Stimulated activated naive CD8-positive, alpha-beta T cell treated with anti-CD3 and anti-CD28 coated beads, Interleukin-15, Interleukin-2, amounts not matched to agents 100 ng/mL and 50 ng/mL, for 24 hours (primary cell): ENCODE data around the gene IL1RAP.

Source experiments
- H3K27ac Mint-ChIP-seq: one replicate; pipeline ENCODE4 v1.8.0; 2021; ENCODE audit warnings: mild to moderate bottlenecking, mixed read lengths
- H3K27me3 Mint-ChIP-seq: one replicate; pipeline ENCODE4 v1.8.0; 2021; ENCODE audit warnings: mixed read lengths
- H3K36me3 Mint-ChIP-seq: one replicate; pipeline ENCODE4 v1.8.0; 2021; ENCODE audit warnings: low read depth, mixed read lengths
- H3K4me1 Mint-ChIP-seq: one replicate; pipeline ENCODE4 v1.8.0; 2021; ENCODE audit warnings: low read depth, mixed read lengths
- H3K4me3 Mint-ChIP-seq: one replicate; pipeline ENCODE4 v1.8.0; 2021; ENCODE audit warnings: mild to moderate bottlenecking, mixed read lengths
- H3K9me3 Mint-ChIP-seq: one replicate; pipeline ENCODE4 v1.8.0; 2021; ENCODE audit warnings: mixed read lengths

Gene IL1RAP

DNA sequence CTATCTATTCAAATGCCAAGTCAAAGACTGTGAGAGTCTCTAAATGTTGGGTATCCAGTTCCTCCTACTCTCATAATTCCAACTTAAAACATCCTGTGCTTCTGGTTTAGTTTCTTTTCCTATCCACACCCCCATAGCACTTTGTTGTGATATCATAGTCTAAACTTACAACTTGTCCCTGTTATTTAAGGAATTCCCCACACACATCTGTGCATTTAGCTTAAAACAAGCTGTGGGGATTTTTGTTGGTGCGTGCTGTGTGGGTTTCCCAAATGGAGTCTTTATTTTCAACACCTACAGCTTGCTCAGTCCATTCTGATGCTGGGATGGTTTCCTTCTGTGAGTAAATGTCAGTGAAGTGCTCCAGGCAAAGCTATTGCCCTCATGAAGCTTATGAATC is 181.3 kb downstream of the IL1RAP start:
- Mint-ChIP-seq H3K4me1 (no peaks in the 10 kb centered on the region), H3K9me3 (peaks cover 3% of the 10 kb centered on the region), H3K36me3 (no peaks in the 10 kb centered on the region), H3K4me3 (no peak overlapping the region), H3K27me3 (peaks cover 29% of the 10 kb centered on the region), H3K27ac (no peak overlapping the region)

DNA sequence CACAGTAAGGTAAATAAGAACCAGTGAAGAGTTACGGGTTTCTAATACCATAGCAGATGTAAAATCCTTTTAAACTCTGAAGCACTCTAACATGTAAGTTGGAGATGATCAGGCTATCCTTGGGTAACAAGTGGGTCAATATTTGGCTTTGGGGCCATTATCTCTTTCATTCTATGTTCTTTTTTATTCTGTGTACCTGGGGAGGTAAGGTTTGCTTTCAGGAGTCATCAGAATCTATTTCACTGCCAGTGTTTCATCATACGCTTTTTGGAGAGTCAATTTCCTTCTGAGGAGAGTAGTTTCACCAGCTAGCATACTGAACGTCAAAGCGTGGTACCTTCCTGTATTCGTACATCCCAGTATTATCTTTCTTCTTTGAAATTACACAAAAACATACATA is 182.1 kb downstream of the IL1RAP start:
- Mint-ChIP-seq H3K4me3 (no peak overlapping the region), H3K27me3 (peaks cover 36% of the 10 kb centered on the region), H3K36me3 (no peaks in the 10 kb centered on the region), H3K9me3 (peaks cover 3% of the 10 kb centered on the region), H3K27ac (no peak overlapping the region), H3K4me1 (no peaks in the 10 kb centered on the region)

DNA sequence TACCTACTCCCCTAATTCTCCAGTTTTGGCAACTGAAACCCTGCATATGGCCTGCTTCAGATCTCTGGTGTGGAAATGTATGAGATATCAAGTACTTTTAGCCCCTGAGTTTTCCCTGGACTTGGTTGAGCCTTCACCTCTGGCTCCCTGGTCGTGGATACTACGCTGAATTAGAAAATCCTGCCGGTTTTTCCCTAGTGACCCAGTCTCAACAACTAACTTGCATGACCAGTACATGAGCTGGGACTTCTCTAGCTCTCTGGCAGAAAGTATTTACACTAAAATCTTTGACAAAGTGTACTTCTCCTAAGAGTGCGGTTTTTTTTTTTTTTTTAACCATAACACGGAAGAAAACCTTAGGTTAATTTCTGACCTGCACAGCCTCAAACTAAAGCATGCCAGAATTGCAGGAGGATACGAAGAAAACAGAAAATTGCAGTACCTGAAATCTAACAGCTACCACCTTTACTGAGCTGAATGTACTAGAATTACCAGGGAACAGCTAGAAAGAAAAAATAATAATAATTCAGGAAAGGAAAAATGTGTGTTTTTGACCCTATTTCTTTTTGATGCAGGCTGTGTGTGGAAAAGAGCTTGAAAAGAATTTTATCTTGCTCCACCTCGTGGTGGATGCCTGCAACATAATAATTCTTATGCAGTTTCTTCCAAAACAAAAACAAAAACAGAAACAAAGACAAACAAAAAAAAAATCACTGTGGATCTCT is 183.1 kb downstream of the IL1RAP start:
- Mint-ChIP-seq H3K9me3 (peaks cover 3% of the 10 kb centered on the region), H3K27me3 (peaks cover 43% of the 10 kb centered on the region), H3K36me3 (no peaks in the 10 kb centered on the region), H3K4me1 (no peaks in the 10 kb centered on the region), H3K27ac (no peak overlapping the region), H3K4me3 (no peak overlapping the region)

DNA sequence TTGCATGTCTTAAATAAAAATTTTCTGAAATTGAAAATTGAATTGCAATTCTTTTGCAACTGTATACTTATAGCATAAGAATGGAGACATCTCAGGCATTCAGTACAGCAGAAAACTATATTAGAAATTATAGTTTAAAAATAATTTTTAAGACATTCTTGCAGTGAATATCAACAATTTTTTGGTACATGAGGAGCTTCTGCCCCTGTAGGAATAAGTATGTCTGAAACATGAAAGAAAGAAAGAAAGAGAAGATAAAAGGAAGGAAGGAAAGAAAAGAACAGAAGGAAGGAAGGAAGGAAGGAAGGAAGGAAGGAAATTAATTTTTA is 183.6 kb downstream of the IL1RAP start:
- H3K27ac Mint-ChIP-seq, result no peak overlapping the region
- no peaks in the 10 kb centered on the region for H3K4me1 Mint-ChIP-seq
- peaks cover 48% of the 10 kb centered on the region for H3K27me3 Mint-ChIP-seq
- H3K9me3 Mint-ChIP-seq, result peaks cover 3% of the 10 kb centered on the region
- H3K4me3 Mint-ChIP-seq, result no peak overlapping the region
- H3K36me3 Mint-ChIP-seq, result no peaks in the 10 kb centered on the region

DNA sequence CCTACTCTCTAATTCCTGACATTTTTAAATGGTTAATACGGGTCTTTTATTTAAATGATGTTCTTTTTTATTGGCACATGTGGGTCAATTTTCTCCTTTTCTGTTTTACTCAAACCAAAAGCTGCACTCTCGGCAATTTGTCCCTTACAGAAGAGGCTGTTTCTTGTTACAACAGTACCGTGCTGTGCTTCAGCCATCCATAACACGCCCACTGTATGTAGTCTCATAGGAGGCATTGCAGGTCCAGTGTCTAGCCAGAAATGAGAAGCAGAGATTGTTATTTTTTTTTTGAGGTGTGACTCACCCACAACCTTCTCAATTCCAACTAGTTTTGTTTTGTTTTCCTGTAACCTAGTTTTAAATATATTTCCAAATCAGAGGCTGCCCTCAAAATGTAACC is 184.0 kb downstream of the IL1RAP start:
- H3K4me3 Mint-ChIP-seq, result no peak overlapping the region
- peaks cover 3% of the 10 kb centered on the region for H3K9me3 Mint-ChIP-seq
- H3K36me3 Mint-ChIP-seq, result no peaks in the 10 kb centered on the region
- H3K27ac Mint-ChIP-seq, result no peak overlapping the region
- no peaks in the 10 kb centered on the region for H3K4me1 Mint-ChIP-seq
- H3K27me3 Mint-ChIP-seq, result peaks cover 48% of the 10 kb centered on the region

DNA sequence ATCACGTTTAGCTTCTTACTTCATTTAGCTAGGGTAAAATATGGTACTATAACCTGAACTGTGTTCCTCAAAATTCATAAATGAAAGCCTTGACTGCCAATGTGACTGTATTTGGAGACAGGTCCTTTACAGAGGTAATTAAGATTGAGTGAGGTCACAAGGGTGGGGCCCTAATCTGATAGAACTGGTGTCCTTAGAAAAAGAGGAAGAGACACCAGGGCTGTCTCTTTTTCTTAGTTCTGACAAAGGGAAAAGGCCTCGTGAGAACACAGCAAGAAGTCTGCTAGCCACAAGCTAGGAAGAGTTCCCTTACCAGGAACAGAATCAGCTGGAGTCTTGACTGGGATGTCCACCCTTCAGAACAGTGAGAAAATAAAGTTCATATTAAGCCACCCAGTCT is 185.9 kb downstream of the IL1RAP start:
- H3K4me1 Mint-ChIP-seq, result no peaks in the 10 kb centered on the region
- no peaks in the 10 kb centered on the region for H3K9me3 Mint-ChIP-seq
- no peaks in the 10 kb centered on the region for H3K36me3 Mint-ChIP-seq

DNA sequence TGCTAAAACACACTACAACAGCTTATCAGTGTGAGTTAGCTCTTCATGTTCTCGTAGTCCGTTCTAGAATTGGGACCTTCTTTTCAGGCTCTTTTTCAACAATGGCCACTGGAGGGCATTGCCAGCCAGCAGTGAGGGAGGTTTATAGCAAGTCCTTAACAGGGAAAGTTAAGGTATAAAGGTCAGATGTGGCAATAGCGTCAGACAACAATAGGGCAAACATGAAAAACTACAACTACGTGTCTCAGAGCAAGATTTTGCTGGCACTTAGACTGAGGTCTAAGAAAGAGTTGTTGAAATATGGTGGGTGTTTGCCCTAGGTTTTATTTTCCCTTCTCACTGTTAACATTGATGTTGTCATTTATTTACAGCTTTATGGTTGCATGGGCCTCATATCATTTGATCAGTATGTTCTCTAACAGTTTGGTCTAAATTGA is 187.2 kb downstream of the IL1RAP start:
- no peaks in the 10 kb centered on the region for H3K4me1 Mint-ChIP-seq
- peaks cover 53% of the 10 kb centered on the region for H3K27me3 Mint-ChIP-seq
- no peak overlapping the region for H3K27ac Mint-ChIP-seq
- no peaks in the 10 kb centered on the region for H3K9me3 Mint-ChIP-seq
- no peak overlapping the region for H3K4me3 Mint-ChIP-seq
- no peaks in the 10 kb centered on the region for H3K36me3 Mint-ChIP-seq

More for the DNA sequence above, 185.9 kb downstream of the IL1RAP start:
- Mint-ChIP-seq H3K27me3 (peaks cover 53% of the 10 kb centered on the region), H3K4me3 (no peak overlapping the region), H3K27ac (no peak overlapping the region)

DNA sequence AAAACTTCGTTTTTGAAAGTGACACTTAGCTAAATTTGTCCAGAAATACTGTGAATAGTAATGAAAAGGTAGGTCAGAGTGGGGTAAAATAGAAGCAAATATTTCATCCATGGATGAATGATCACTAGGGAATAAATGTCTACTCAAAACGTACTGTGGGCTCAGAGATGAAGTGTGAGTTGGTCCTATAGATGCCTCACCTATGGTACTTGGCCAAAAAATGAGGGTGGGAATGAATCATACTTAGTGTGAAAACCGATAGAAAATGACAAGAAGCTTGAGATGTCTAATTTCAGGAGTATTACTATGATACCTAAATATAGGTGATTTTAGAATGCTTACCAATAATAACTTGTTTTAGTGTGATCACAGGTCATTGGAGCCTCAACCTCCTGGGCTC is 192.7 kb downstream of the IL1RAP start:
- no peak overlapping the region for H3K4me3 Mint-ChIP-seq
- H3K27me3 Mint-ChIP-seq, result peaks cover 30% of the 10 kb centered on the region
- H3K9me3 Mint-ChIP-seq, result no peaks in the 10 kb centered on the region
- H3K27ac Mint-ChIP-seq, result no peak overlapping the region
- H3K4me1 Mint-ChIP-seq, result no peaks in the 10 kb centered on the region
- no peaks in the 10 kb centered on the region for H3K36me3 Mint-ChIP-seq
